Activated CD8-positive, alpha-beta memory T cell treated with anti-CD3 and anti-CD28 coated beads for 24 hours (primary cell): ENCODE measurements around the gene KLHL25.
A peak's percentile ranks its signal among the peaks of the same experiment; 100 is the strongest.
"Not testable (repeated sequence)": the region's sequence is repeated elsewhere in the genome, so short reads cannot be mapped to it uniquely, and the experiment has no call there.

Experiments
- DNase-seq: peaks from one replicate; pipeline ENCODE4 v3.0.0-alpha.2; 2020

Gene KLHL25

DNA sequence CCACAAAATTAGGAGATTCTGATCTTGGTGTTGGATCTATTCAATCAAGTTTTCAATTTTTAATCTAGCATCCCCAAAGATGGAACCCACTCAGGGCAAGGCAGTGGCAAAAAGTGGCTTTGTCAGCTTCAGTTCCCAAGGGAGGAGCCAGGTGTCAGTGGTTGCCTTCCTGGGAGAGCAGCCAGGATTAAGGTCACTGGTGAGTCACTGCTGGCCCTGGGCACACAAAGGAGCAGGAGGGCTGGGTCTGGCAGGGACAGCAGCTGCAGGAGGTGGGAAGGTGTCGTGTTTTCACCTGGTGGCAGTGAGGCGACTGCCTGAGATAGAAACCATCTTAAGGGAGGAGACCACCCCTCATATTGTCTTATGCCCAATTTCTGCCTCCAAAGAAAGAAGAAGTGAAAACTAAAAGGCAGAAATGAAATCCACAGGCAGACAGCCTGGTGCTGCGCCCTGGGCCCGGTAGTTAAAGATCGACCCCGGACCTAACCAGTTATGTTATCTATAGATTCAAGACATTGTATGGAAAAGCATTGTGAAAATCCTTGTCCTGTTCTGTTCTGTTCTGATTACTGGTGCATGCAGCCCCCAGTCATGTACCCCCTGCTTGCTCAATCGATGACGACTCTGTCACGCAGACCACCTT is 5.9 kb upstream of the KLHL25 start:
- no peak for DNase-seq

DNA sequence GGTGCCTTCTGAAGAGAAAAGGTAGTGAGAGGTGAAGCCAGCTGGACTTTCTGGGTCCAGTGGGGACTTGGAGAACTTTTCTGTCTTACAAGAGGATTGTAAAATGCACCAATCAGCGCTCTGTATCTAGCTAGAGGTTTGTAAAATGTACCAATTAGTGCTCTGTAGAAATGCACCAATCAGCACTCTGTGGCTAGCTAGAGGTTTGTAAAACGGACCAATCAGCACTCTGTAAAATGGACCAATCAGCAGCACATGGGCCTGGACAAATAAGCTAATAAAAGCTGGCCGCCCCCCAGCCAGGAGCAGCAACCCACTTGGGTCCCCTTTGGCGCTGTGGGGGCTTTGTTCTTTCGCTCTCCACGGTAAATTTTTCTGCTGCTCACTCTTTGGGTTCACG is 1.6 kb upstream of the KLHL25 start:
- DNase-seq, result not testable (repeated sequence)

DNA sequence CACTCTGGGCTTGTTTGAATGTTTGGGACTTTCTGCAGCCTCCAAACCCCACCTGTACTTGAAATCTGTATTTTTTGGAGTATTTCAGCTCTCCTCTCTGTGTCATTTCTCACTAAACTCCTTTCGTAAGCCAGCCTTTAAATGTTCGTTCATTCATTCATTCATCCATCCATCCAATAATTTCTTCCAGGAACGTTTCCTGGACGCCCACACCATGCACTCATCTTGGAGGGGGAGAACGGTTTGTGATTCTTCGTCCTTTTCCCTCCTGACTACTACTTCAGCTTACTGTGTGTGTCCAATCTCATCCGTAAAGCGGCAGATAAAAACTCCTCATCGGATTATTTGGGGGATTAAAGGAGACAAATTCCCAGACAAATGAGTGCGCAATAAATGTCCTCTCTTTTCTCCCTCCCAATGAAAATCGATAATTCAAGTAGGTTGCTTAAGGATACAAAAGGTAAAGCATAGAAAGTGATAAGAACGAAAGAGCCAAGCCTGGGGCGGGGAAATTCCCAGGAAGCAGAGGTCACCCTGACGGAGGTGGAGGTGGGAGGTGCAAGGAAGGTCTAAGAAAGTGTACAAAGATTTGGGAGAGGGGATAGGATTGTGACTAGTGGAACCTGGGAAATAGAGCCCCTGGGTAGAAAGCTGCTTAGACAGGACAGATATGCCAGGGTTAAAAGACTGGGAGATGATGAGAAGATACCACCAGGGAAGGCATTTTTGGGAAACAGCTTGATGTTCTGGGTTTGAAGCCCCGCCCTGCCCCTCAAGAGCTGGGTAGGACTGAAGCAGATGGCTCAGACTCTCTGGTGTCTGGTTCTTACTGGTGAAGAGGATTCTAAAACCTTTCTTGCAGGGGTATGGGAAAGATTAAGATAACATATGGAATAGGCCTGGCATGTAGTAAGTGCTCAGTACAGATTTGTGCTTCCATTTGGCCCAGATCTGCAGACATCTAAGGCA is 896 bp upstream of the KLHL25 start:
- DNase-seq, result no peak

DNA sequence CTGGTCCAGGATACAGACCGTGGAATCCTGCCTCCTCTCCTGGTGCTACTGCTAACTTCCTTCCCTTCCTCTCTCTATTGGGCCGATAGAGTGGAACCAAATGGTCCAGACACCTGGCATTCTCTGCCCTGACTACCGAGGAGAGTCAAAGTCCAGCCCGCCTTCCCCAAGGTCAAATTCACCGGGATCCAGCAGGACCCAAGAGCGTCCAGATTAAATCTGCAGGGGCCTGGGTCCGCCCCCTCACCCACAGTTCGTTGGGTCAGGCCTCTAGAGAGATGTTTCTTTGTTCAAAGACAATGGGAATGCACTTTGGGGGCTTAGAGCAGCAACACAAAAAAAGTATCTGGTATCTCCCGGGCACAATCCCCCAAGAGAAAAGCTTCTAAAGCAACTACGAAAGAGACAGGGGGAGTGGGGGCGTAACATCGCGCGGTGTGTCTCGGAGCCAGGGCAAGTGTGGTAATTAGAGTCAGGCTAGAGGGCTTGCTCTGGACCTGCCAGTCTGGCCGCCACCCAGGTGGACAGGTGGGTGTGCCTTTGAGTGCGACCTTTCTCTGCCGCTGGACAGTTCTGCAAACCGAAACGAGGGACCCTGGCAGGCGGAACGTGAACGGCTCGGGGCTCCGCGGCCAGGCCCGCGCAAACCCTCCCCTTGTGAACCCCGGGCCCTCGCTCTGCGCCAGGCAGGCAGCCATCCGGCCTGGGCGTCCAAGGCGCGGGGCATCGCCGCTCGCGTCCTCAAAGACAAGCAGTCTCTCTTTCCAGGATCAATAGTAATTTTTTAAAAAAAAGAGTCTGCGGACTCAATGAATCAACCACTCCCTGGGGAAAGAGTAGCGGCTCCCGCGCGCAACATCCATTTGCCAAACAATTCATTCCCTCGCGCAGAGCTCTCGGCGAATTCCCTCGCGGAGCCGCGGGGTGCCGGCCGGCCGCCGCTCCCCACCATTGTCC is 806 bp downstream of the KLHL25 start:
- DNase-seq, result peak; percentile 73

DNA sequence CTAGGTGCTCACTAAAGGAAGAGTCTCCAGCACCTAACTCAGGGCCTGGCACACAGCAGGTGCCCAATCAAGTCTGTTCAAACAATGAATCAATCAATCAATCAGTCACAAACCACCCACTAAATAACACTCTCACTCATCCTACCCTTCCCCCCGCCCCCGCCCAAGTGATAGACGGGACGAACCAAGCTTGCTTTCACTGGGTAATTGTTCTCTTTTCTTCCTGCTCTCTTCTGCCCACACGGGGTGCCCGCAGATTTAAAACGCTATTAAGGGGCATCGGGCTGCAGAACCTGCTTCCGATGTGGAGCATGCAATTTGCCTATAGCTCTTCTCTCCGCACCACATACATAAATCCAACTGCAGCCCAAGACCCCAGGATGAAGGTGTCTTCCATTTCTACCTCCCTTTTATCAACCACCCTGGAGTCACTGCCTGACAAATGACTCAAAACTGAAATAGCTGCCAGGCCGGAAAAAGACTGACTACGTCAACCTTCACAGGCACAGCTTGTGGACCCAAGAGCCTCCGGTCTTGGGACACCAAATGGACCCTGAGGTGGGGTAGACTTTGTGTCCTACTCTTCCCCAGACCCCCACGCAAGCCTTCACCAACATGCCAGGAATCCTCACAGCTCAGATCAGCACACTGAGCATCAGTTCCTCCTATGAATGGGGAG is 1.7 kb downstream of the KLHL25 start:
- no peak for DNase-seq

DNA sequence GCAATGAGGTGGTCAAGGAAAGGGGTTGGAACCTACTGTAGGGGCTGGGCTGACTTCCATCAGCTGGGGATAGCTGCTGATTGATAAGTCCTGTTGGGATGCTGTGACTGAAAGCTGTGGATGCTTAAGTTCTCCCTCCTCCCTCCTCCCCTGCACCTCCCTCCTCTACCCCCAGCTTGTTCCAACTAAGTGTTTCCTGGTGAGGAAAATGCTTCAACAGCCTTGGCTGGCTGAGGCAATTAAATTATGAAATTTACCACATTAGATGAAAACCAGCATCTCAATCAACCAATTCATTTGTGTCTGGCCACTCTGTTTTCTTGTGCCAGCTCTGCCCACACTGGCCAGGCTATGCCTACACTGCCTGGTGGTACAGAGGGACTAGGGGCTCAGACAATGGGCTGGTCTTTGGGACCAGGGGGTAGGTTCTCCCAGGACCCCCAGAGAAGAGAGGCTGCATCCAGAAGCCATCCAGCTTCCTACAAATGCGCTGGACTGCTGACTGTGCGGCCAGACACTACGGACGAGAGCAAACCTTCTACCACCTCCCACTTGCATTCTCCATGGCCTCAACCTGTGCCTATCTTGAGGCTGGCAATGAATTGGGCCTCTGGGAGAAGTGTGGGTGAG is 2.5 kb downstream of the KLHL25 start:
- no peak for DNase-seq

DNA sequence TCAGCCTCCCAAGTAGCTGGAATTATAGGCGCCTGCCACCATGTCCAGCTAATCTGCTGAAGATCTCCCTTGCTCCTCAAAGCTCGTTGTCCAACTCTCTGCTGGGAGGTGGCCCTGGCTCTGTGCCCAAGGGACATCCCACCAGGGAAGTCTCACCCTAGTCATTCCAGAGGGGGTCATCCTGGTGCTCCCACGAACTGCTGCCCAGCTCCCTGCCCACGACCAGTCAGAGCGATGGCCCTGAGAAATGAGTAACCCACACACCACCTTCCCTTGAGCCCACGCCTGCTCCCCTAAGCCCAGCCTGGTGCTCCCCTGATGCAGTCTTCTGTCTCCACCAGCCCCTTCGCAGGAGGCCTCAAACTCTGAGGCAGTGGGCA is 5.2 kb downstream of the KLHL25 start:
- DNase-seq, result no peak

DNA sequence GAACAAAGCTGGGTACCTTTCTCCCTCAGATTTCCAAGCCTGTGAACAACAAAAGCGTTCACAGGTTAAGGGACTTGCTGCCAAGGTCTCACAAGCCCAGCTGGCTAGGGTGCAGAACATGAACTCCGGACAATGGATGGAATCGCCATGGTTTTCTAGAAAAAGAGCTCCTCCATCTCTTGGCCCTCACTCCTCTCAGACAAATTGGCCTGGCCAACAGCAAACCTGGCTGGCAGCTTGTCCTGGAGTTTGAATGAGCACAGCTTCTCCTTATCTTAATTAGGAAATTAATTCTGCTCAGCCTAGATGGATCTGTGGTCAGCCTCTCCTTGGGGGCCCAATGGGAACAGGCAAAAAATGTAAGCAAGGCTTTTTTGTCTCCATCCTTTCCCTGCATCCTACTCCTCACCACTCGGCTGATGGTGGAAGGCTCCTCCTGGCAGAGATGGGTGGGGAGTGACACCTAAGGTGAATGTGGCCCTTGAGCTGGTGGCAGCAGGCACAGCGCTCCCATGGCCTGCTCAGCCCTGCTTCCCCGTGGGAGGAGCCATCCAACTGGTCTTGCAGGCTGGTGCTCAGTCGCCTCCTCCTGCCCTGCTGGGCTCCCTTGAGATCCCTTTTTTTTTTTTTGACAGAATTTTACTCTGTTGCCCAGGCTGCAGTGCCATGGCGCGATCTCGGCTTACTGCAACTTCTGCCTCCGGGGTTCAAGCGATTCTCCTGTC is 5.8 kb downstream of the KLHL25 start:
- no peak for DNase-seq

DNA sequence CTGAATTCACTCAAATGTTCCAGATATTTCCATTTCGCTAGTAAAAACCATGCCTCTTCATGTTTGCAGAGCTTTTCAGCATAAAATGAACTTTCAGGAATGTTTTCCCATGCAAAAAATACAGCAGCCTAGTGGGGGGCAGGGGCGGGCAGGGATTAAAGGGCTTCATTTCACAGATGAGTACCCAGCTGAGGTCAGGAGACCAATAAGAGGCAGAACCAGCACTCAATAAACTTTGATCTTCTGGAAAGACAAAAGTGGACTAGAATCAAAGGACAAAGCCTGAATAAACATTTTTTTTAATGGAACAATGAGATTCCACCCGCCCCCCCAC is 8.0 kb downstream of the KLHL25 start:
- DNase-seq, result no peak

DNA sequence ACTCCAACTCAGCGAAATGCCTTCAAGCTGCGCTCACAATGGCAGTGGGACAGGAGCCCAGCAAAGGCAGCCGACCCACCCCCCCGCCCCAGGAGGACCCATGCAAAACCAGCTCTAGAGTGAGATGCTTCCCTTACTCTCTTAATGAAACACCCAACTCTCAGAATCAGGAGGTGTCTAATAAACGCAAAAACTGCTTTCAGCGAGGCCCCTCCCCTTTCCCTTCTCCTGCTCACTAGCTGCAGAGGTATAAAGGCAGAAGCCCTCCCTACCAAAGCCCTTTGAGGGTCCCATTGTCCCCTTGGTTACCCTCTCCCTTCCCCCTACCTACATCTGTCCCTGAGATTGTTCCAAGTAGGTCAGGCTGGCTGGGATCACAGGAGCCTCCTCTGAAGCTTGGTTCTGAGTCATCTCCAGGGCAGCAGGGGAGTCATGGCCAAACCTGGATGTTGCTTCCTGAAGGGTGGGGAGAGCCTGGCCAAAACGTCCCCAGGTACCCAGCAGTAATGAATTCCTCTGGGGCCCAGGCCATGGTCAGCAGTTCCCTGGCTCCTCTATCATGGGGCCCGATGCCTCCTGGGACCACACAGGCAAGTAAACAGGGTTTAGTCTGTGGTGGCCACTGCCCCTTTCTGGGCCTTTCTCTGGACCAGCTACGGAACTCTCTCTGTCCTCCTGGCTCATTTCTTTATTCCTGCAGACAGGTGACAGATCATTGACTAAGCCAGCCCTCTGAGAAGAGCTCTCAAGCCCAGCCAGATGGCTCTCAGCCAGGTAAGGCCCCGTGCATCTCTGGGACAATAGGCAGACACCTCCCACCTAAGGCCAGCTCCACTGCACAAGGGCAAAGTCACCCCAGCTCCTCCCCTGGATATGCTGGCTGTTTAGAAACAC is 8.6 kb downstream of the KLHL25 start:
- DNase-seq, result no peak

DNA sequence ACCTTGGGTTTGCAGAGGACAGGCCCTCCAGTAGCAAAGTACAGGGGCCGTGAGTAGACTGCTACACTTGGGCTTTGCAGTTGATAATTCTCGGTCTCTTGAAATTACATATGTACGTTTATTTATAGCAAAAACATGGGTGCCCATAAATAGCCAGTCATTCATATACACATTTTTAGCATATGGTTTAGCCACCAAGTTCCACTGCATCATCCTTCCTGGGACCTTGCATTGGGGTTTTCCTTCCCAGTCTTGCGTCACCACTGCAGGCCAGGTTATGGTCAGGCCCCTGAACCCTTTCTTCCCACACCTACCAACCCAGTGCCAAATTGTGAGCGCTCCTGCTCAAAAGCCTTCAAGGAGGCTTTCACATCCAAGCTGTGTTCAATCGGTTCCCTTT is 12.7 kb downstream of the KLHL25 start:
- no peak for DNase-seq

DNA sequence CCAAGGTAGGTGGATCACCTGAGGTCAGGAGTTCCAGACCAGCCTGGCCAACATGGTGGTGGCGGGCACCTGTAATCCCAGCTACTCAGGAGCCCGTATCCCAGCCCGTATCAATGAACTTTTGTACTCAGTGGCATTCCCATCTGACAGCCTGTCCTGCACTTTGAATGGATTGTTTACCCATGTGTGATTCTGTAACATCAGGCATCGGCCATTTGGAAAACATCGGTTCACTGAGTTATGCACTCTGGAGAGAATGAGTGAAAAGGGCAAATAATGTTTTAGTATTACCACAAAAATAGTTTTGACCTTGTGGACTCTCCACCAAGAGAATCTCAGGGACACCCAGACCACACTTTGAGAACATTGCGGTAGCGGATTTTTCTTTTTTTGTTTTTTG is 13.6 kb downstream of the KLHL25 start:
- no peak for DNase-seq

DNA sequence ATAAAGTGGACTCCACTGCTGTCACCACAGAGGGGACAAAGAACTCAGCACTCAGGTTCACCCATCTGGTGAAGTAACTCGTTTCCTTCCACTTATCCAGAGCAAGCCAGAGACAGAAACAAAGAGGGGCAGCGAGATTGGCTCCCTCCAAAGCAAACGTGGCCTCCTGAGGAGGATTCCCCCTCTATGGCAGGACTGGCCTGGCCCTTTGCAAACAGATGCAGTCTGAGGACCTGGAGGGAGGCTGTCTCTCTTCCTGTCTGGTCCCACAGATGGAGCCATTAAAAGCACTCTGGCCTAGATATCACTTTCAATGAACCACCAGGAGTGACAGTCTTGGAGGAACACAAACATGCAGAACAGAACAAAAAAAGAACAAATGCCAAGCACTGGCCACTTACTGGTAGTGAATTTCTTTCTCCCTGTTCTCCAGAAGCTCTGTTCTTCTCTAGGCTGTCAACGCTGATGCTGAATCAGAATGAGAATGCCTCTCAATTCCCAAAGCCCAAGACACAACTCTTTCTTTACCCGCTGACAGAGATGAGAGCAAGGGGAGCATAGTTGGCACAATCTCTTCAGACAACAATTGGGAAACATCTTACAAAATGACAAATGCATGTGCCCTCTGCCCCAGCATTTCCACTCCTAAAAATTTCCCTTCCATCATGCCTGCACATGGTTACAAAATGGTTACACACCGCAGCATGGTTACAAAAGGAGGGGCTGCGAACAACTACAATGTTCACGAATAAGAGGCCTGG is 14.3 kb downstream of the KLHL25 start:
- DNase-seq, result no peak

DNA sequence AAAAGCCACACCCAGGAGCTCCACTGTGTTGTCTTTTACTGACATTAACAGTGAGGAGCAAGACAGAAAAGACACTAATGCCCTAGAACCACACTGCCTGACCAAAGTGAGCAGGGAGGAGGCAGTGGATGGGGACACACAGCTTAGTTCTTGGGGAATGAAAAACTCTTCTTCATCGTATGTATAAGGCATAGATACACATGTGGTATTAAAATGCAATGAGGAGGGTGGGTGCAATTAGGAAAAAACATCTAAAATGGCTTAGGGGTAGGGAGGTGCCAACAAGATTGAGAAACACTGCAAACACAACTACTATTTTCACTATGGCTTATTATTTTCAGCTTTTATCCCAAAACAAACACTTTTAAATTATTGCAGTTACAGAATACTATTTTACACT is 15.5 kb downstream of the KLHL25 start:
- no peak for DNase-seq

DNA sequence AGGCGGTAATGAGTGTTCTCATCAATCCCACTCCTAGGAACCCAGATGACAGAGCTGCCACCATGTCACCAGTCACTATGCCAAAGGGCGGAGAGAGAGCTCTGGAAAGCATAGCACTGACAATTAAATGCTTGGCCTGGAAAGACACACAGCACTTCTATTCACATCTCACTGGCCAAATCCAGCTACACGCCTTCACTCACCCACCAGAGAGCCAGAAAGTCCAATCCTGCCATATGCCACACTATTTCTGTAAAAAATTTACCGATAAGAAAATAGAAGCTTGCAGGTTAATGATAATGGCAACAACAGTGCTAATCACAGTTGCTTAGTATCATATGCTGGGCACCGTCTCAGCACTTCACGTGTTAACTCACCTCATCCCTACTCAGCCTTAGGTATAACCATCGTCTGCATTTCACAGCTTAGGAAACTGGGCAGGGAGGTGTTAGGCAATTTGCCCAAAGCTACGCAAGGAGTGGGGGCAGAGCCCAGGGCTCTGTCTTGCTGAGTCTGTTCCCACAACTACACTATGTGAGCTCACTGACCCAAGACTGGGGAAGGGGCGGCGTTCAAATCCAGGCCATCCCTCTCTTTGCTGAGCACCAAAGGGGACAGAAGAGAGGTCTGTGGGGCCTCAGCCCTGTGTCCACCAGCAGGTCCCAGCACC is 16.5 kb downstream of the KLHL25 start:
- DNase-seq, result no peak

DNA sequence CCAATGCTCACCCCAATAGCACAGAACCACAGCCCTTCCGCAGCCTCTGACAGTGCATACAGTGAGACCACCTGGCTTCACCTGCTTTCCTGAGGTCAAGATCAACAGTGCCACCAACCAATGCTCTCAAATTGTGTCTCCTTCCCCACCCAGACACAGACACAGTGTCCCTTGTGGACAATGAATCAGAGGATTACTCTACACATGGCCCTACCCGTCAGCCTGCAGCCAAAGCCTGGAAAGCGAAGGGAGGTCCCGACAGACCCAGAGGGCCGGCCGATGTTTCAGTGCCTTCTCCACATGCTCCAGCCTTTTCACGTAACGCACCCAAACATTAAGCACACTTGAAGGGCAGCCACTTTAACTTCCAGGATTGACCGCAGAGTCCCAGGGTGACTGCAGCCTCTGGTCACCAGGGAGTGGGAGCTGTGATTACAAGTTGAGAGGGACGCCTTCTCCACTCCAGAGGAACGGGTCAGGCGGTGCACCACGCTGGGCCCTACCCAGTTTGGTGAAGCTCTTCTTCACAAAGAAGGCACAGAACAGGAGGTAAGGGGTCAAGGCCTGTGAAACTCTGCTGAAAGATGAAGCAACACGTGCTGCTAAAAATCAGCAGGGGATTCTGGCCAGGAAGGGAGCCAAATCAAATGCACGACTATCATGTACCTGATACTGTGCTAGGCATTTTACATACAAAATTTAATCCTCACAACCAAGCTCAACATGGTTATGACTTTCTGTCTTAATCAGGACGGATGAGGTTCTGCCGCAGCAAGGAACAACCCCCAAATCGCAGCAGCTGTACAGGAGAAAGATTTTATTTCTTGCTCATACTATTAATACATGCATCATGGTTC is 17.2 kb downstream of the KLHL25 start:
- DNase-seq, result no peak

DNA sequence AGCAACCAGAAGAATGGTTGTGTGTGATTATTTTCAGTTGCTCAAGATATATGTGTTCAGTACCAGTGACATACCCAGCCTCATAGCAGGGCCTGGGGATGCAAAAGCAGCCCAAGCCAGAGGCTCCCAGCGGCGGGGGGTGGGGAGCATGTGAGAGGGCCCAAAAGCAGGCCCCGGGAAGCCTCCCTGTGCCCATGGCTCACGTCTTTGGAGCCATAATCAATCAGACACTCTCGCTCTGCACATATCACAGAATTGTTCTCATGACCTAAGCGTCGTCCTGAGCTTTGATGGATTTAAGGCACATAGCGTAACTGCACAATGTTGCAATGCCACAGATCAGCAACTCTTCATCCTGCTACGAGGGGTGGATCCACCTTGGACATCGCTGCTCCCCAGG is 20.8 kb downstream of the KLHL25 start:
- no peak for DNase-seq

DNA sequence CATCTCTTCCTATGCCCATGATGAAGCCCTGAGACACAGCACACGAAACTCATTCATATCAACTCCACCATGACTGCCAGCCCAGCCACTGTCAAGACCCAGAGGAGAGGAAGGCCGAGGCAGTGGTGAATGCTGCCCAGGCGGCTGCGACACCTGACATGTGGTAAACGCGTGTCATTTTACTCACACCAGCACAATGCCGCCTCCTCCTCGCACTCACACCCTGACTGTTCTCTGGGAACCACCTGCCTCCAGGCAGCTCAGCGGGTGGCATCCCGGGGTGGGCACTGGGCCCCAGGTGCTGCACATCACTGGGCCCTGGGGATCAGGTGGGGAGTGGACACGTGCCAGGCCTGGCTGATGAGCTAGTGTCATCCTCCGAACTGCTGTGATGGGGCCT is 21.5 kb downstream of the KLHL25 start:
- DNase-seq, result no peak
